ENCODE measurements around the gene DCPS. TPM values are rescaled to one million over a fixed set of nuclear protein-coding genes. Genes with fewer than 3 reads are reported as not detected.

Gene DCPS
- total RNA-seq, 1 donor from 2014 or later = 11.2 TPM

- Mint-ChIP-seq H3K27me3 (ENCODE audit: unreplicated experiment) (no peaks in the 10 kb centered on the region), H3K4me3 (ENCODE audit: unreplicated experiment) (no peak overlapping the region), H3K36me3 (ENCODE audit: unreplicated experiment) (peaks cover 7% of the 10 kb centered on the region), H3K9me3 (ENCODE audit: unreplicated experiment) (no peaks in the 10 kb centered on the region), H3K4me1 (ENCODE audit: unreplicated experiment) (peaks cover 58% of the 10 kb centered on the region), H3K27ac (ENCODE audit: unreplicated experiment) (no peak overlapping the region)
- no peak for DNase-seq (ENCODE audit: extremely low spot score, unreplicated experiment)
- TF ChIP-seq CTCF (IDR thresholded peaks at IDR 0.05) = no peak
Observed at GRCh38 chr11:126339073-126339862, 35.4 kb downstream of the DCPS start.

- Mint-ChIP-seq H3K9me3 (ENCODE audit: unreplicated experiment) (no peaks in the 10 kb centered on the region), H3K4me3 (ENCODE audit: unreplicated experiment) (no peak overlapping the region), H3K36me3 (ENCODE audit: unreplicated experiment) (peaks cover 7% of the 10 kb centered on the region), H3K27me3 (ENCODE audit: unreplicated experiment) (no peaks in the 10 kb centered on the region), H3K4me1 (ENCODE audit: unreplicated experiment) (peaks cover 57% of the 10 kb centered on the region), H3K27ac (ENCODE audit: unreplicated experiment) (no peak overlapping the region)
- DNase-seq (ENCODE audit: extremely low spot score, unreplicated experiment) = no peak
- no peak for TF ChIP-seq CTCF (IDR thresholded peaks at IDR 0.05)
Observed at GRCh38 chr11:126339863-126340434, 36.1 kb downstream of the DCPS start.

- Mint-ChIP-seq H3K4me3 (ENCODE audit: unreplicated experiment) (no peak overlapping the region), H3K9me3 (ENCODE audit: unreplicated experiment) (no peaks in the 10 kb centered on the region), H3K27me3 (ENCODE audit: unreplicated experiment) (no peaks in the 10 kb centered on the region), H3K36me3 (ENCODE audit: unreplicated experiment) (peaks cover 5% of the 10 kb centered on the region), H3K4me1 (ENCODE audit: unreplicated experiment) (peaks cover 55% of the 10 kb centered on the region), H3K27ac (ENCODE audit: unreplicated experiment) (no peak overlapping the region)
- TF ChIP-seq CTCF (IDR thresholded peaks at IDR 0.05) = no peak
- DNase-seq (ENCODE audit: extremely low spot score, unreplicated experiment) = no peak
Observed at GRCh38 chr11:126340960-126341606, 37.2 kb downstream of the DCPS start.

- TF ChIP-seq CTCF (IDR thresholded peaks at IDR 0.05) = no peak
- H3K4me1 Mint-ChIP-seq (ENCODE audit: unreplicated experiment) = peaks cover 55% of the 10 kb centered on the region
Observed at GRCh38 chr11:126341760-126342161, 37.9 kb downstream of the DCPS start.

GRCh38 chr11:126343051-126343450, 39.2 kb downstream of the DCPS start:
- Mint-ChIP-seq H3K4me3 (ENCODE audit: unreplicated experiment) (no peak overlapping the region), H3K36me3 (ENCODE audit: unreplicated experiment) (peaks cover 3% of the 10 kb centered on the region), H3K27ac (ENCODE audit: unreplicated experiment) (no peak overlapping the region)

More at GRCh38 chr11:126341760-126342161, 37.9 kb downstream of the DCPS start:
- Mint-ChIP-seq H3K9me3 (ENCODE audit: unreplicated experiment) (no peaks in the 10 kb centered on the region), H3K4me3 (ENCODE audit: unreplicated experiment) (no peak overlapping the region), H3K27me3 (ENCODE audit: unreplicated experiment) (no peaks in the 10 kb centered on the region), H3K27ac (ENCODE audit: unreplicated experiment) (peak overlapping the region; percentile 81), H3K36me3 (ENCODE audit: unreplicated experiment) (peaks cover 3% of the 10 kb centered on the region)
- no peak for DNase-seq (ENCODE audit: extremely low spot score, unreplicated experiment)

More at GRCh38 chr11:126343051-126343450, 39.2 kb downstream of the DCPS start:
- no peaks in the 10 kb centered on the region for H3K9me3 Mint-ChIP-seq (ENCODE audit: unreplicated experiment)
- TF ChIP-seq CTCF (IDR thresholded peaks at IDR 0.05) = no peak
- no peaks in the 10 kb centered on the region for H3K27me3 Mint-ChIP-seq (ENCODE audit: unreplicated experiment)
- H3K4me1 Mint-ChIP-seq (ENCODE audit: unreplicated experiment) = peaks cover 65% of the 10 kb centered on the region
- no peak for DNase-seq (ENCODE audit: extremely low spot score, unreplicated experiment)
